Measurements from ENCODE around the gene EPRS1.

The EPRS1 gene

GRCh38 chr1:220005489-220005888 lies 40.8 kb downstream of the EPRS1 start:
- H3K27ac ChIP-seq (ENCODE audit: low read length): no peak overlapping the region
- H3K79me2 ChIP-seq (ENCODE audit: low read length): no peaks in the 10 kb centered on the region
- TF ChIP-seq, protein P1, sequence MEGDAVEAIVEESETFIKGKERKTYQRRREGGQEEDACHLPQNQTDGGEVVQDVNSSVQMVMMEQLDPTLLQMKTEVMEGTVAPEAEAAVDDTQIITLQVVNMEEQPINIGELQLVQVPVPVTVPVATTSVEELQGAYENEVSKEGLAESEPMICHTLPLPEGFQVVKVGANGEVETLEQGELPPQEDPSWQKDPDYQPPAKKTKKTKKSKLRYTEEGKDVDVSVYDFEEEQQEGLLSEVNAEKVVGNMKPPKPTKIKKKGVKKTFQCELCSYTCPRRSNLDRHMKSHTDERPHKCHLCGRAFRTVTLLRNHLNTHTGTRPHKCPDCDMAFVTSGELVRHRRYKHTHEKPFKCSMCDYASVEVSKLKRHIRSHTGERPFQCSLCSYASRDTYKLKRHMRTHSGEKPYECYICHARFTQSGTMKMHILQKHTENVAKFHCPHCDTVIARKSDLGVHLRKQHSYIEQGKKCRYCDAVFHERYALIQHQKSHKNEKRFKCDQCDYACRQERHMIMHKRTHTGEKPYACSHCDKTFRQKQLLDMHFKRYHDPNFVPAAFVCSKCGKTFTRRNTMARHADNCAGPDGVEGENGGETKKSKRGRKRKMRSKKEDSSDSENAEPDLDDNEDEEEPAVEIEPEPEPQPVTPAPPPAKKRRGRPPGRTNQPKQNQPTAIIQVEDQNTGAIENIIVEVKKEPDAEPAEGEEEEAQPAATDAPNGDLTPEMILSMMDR (IDR thresholded peaks at IDR 0.05; ENCODE audit: low read depth, low read length): no peak
- no peak for TF ChIP-seq EZH2phosphoT487 (IDR thresholded peaks at IDR 0.05; ENCODE audit: low read depth)
- no peak overlapping the region for H3K9ac ChIP-seq (ENCODE audit: low read length)
- H3K9me3 ChIP-seq (ENCODE audit: insufficient read depth, low read length): no peaks in the 10 kb centered on the region
- no peaks in the 10 kb centered on the region for H4K20me1 ChIP-seq (ENCODE audit: insufficient read depth, low read length)
- no peak overlapping the region for H2AFZ ChIP-seq (ENCODE audit: low read depth, low read length)
- no peak overlapping the region for H3K4me2 ChIP-seq (ENCODE audit: low read length)
- no peaks in the 10 kb centered on the region for H3K27me3 ChIP-seq (ENCODE audit: low read depth, low read length)
- H3K4me1 ChIP-seq (ENCODE audit: low read length): no peaks in the 10 kb centered on the region
- no peak overlapping the region for H3K4me3 ChIP-seq (ENCODE audit: low read length)
- H3K36me3 ChIP-seq (replicated peaks; ENCODE audit: low read depth, low read length): peaks cover 62% of the 10 kb centered on the region

DNA sequence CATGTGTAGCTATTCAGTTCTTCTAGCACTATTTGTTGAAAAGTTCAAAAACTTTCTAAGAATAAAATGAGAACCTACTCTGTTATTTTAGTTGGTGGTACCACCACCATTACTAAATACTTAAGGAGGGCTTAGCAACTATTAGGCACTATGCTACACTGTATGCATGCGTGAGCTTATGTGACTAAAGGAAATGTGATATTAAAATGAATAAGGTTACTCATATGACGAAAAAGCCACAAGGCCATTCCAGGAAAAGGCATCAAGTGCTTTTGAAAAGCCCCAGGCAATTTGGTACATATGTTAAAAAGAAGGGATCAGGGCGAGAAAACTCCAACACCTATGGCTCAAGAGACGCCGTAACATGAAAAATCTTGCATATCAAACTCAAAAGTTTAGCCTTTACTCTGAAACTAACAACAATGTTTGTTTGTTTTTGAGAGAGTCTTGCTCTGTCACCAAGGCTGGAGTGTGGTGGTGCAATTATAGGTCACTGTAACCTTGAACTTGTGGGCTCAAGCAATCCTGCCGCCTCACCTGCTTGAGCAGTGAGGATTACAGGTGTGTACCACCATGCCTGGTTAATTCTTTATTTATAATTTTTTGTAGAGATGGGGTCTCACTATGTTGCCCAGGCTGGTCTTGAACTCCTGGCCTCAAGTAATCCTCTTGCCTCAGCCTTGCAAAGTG lies 42.5 kb downstream of the EPRS1 start:
- no peaks in the 10 kb centered on the region for H3K4me1 ChIP-seq (ENCODE audit: low read length)
- peaks cover 64% of the 10 kb centered on the region for H3K36me3 ChIP-seq (replicated peaks; ENCODE audit: low read depth, low read length)
- H3K27ac ChIP-seq (ENCODE audit: low read length): no peak overlapping the region
- no peaks in the 10 kb centered on the region for H3K9me3 ChIP-seq (ENCODE audit: insufficient read depth, low read length)
- TF ChIP-seq, protein P1 (IDR thresholded peaks at IDR 0.05; ENCODE audit: low read depth, low read length): no peak
- no peak for TF ChIP-seq EZH2phosphoT487 (IDR thresholded peaks at IDR 0.05; ENCODE audit: low read depth)
- no peak overlapping the region for H3K9ac ChIP-seq (ENCODE audit: low read length)
- no peak overlapping the region for H3K4me2 ChIP-seq (ENCODE audit: low read length)
- H3K79me2 ChIP-seq (ENCODE audit: low read length): no peaks in the 10 kb centered on the region
- H3K27me3 ChIP-seq (ENCODE audit: low read depth, low read length): no peaks in the 10 kb centered on the region
- H2AFZ ChIP-seq (ENCODE audit: low read depth, low read length): no peak overlapping the region
- no peak overlapping the region for H3K4me3 ChIP-seq (ENCODE audit: low read length)
- H4K20me1 ChIP-seq (ENCODE audit: insufficient read depth, low read length): no peaks in the 10 kb centered on the region

DNA sequence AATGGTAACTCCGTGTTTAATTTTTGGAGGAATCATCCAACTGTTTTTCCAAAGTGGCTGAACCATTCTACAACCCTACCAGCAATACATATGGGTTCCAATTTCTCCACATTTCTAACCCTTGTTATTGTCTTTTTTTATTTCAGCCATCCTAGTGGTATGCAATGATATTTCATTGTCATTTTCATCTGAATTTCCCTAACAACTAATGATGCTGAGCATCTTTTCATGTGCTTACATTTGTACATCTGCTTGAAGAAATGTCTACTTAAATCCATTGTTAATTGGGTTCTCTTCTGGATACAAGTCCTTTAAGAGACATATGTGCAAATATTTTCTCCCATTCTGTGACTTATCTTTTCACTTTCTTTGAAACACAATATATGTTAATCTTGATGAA lies 43.3 kb downstream of the EPRS1 start:
- Histone ChIP-seq H3K4me2 (ENCODE audit: low read length) (no peak overlapping the region), H3K9ac (ENCODE audit: low read length) (no peak overlapping the region), H4K20me1 (ENCODE audit: insufficient read depth, low read length) (no peaks in the 10 kb centered on the region), H3K4me3 (ENCODE audit: low read length) (no peak overlapping the region), H3K36me3 (replicated peaks; ENCODE audit: low read depth, low read length) (peaks cover 65% of the 10 kb centered on the region), H3K9me3 (ENCODE audit: insufficient read depth, low read length) (no peaks in the 10 kb centered on the region), H3K27me3 (ENCODE audit: low read depth, low read length) (no peaks in the 10 kb centered on the region), H3K27ac (ENCODE audit: low read length) (no peak overlapping the region), H2AFZ (ENCODE audit: low read depth, low read length) (no peak overlapping the region), H3K4me1 (ENCODE audit: low read length) (no peaks in the 10 kb centered on the region), H3K79me2 (ENCODE audit: low read length) (no peaks in the 10 kb centered on the region)
- TF ChIP-seq, protein P1 (IDR thresholded peaks at IDR 0.05; ENCODE audit: low read depth, low read length): no peak
- no peak for TF ChIP-seq EZH2phosphoT487 (IDR thresholded peaks at IDR 0.05; ENCODE audit: low read depth)

DNA sequence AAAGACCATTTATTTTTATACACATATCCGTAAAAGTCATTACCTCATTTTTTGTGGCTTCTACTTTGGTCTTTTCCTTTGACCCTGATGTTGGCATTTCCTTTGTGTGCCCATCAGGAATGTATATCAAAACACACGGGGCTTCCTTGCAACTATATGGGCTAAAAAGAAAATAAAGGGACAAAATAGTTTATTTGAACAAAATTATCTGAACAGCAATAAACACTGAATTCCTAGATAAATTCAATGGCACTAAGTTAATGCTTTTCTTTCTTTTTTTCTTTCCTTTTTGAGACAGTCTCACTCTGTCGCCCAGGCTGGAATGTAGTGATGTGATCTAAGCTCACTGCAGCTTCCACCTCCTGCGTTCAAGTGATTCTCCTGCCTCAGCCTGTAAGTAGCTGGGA lies 45.2 kb downstream of the EPRS1 start:
- no peaks in the 10 kb centered on the region for H3K9me3 ChIP-seq (ENCODE audit: insufficient read depth, low read length)
- no peak overlapping the region for H3K4me3 ChIP-seq (ENCODE audit: low read length)
- H3K27ac ChIP-seq (ENCODE audit: low read length): no peak overlapping the region
- H3K9ac ChIP-seq (ENCODE audit: low read length): no peak overlapping the region
- no peaks in the 10 kb centered on the region for H3K4me1 ChIP-seq (ENCODE audit: low read length)
- H2AFZ ChIP-seq (ENCODE audit: low read depth, low read length): no peak overlapping the region
- H3K27me3 ChIP-seq (ENCODE audit: low read depth, low read length): no peaks in the 10 kb centered on the region
- H4K20me1 ChIP-seq (ENCODE audit: insufficient read depth, low read length): no peaks in the 10 kb centered on the region
- TF ChIP-seq EZH2phosphoT487 (IDR thresholded peaks at IDR 0.05; ENCODE audit: low read depth): no peak
- TF ChIP-seq, protein P1 (IDR thresholded peaks at IDR 0.05; ENCODE audit: low read depth, low read length): no peak
- H3K36me3 ChIP-seq (replicated peaks; ENCODE audit: low read depth, low read length): peaks cover 73% of the 10 kb centered on the region
- no peaks in the 10 kb centered on the region for H3K79me2 ChIP-seq (ENCODE audit: low read length)
- no peak overlapping the region for H3K4me2 ChIP-seq (ENCODE audit: low read length)
